Measurements from ENCODE around the gene PER1. TPM values are rescaled to one million over a fixed set of nuclear protein-coding genes. Genes with fewer than 3 reads are reported as not detected.
A peak's percentile ranks its signal among the peaks of the same experiment; 100 is the strongest.

PER1 gene
- total and polyA plus RNA-seq, 2 of the 13 experiments (the other 11 are each of a cell fraction or from before 2014, with no cell fraction given) = 2.6 to 3.6 TPM

- no peak for TF ChIP-seq ZNF761 (CRISPR knock-in tag; conservative IDR thresholded peaks at IDR 0.05)
- no peak for TF ChIP-seq ZNF484 (CRISPR knock-in tag; IDR thresholded peaks at IDR 0.05; ENCODE audit: borderline replicate concordance, low read depth)
- no peak for TF ChIP-seq PCBP2 (optimal IDR thresholded peaks at IDR 0.05; ENCODE audit: low read depth, low read length, poor library complexity, severe bottlenecking)
- no peak for TF ChIP-seq ZNF784 (CRISPR knock-in tag; IDR thresholded peaks at IDR 0.05; ENCODE audit: borderline replicate concordance)
- TF ChIP-seq ZNF501 (CRISPR knock-in tag; IDR thresholded peaks at IDR 0.05) = no peak
- TF ChIP-seq PHF21A (CRISPR knock-in tag; IDR thresholded peaks at IDR 0.05) = peak; percentile 61; the same call in 1 of the 2 replicates
- TF ChIP-seq, protein P1, sequence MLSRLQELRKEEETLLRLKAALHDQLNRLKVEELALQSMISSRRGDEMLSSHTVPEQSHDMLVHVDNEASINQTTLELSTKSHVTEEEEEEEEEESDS (CRISPR knock-in tag; IDR thresholded peaks at IDR 0.05; ENCODE audit: borderline replicate concordance) = no peak
- no peak for TF ChIP-seq KAT8 (CRISPR knock-in tag; IDR thresholded peaks at IDR 0.05)
- no peak for TF ChIP-seq HNRNPK (IDR thresholded peaks at IDR 0.05; ENCODE audit: low read depth, low read length, poor library complexity, severe bottlenecking)
- no peak for TF ChIP-seq ZUFSP (CRISPR knock-in tag; IDR thresholded peaks at IDR 0.05; ENCODE audit: borderline replicate concordance)
- no peak for TF ChIP-seq NPAS2 (CRISPR knock-in tag; IDR thresholded peaks at IDR 0.05; ENCODE audit: borderline replicate concordance)
- TF ChIP-seq IKZF1 (IDR thresholded peaks at IDR 0.05) = no peak
- TF ChIP-seq CEBPZ (IDR thresholded peaks at IDR 0.05; ENCODE audit: low read length) = no peak
- TF ChIP-seq, protein P2, sequence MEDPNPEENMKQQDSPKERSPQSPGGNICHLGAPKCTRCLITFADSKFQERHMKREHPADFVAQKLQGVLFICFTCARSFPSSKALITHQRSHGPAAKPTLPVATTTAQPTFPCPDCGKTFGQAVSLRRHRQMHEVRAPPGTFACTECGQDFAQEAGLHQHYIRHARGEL (CRISPR knock-in tag; IDR thresholded peaks at IDR 0.05) = no peak
- TF ChIP-seq TFDP2 (CRISPR knock-in tag; IDR thresholded peaks at IDR 0.05) = no peak
- no peak for TF ChIP-seq CREBL2 (CRISPR knock-in tag; IDR thresholded peaks at IDR 0.05; ENCODE audit: borderline replicate concordance)
- no peak for TF ChIP-seq IKZF5 (CRISPR knock-in tag; IDR thresholded peaks at IDR 0.05)
- TF ChIP-seq ZNF335 (CRISPR knock-in tag; IDR thresholded peaks at IDR 0.05) = no peak
- TF ChIP-seq NKX3-1 (CRISPR knock-in tag; IDR thresholded peaks at IDR 0.05) = 0 out of 2 replicates have a peak, but pooled peaks have one; percentile 7
- no peak for TF ChIP-seq PRPF4 (IDR thresholded peaks at IDR 0.05; ENCODE audit: low read depth, low read length, poor library complexity, severe bottlenecking)
- no peak for TF ChIP-seq JUND (CRISPR knock-in tag; IDR thresholded peaks at IDR 0.05)
These were observed 34.2 kb upstream of the PER1 start (continued) for GRCh38 chr17:8186446-8186786.

Data from HepG2 (cell line).